Right atrium auricular region (tissue), 2 donors: Measurements from ENCODE around the gene PRSS3. TPM values are rescaled to one million over a fixed set of nuclear protein-coding genes. Genes with fewer than 3 reads are reported as not detected.
"Not testable (repeated sequence)": the region's sequence is repeated elsewhere in the genome, so short reads cannot be mapped to it uniquely, and the experiment has no call there.

Source experiments
- DNase-seq: peaks from one replicate; pipeline ENCODE4 v3.0.0-alpha.2; 2019; ENCODE audit warnings: low spot score
- H3K27ac ChIP-seq, 2 donors: fragments of 200-600 bp; sonication (generic); 1 replicate in 1 of 2; 2 replicates in 1 of 2; pipeline ENCODE4 v1.5.1; 2016 to 2019
- H3K27me3 ChIP-seq, 2 donors: fragments of 200-600 bp; sonication (generic); one replicate each; pipeline versions ENCODE4 v1.5.1 to v1.6.0; 2017 to 2019
- H3K36me3 ChIP-seq: fragments of 200-600 bp; sonication (generic); one replicate; pipeline ENCODE4 v1.5.1; 2016
- H3K4me1 ChIP-seq, 2 donors: fragments of 200-600 bp; sonication (generic); one replicate each; pipeline versions ENCODE4 v1.5.1 to v1.6.0; 2017 to 2019
- H3K4me3 ChIP-seq, 2 donors: fragments of 200-600 bp; sonication (generic); 1 replicate in 1 of 2; 2 replicates in 1 of 2; pipeline ENCODE4 v1.5.1; 2017 to 2019; ENCODE audit warnings: mild to moderate bottlenecking in 1 of 2, moderate library complexity in 1 of 2
- H3K9me3 ChIP-seq, 2 donors: fragments of 200-600 bp; sonication (generic); one replicate each; pipeline ENCODE4 v1.5.1; 2019
- CTCF ChIP-seq, 2 donors: fragments of 200-600 bp; sonication (generic); IDR thresholded peaks; one replicate each; pipeline ENCODE4 v1.5.1; 2019; ENCODE audit warnings: antibody characterized with exemption in 2 of 2
- total RNA-seq, 2 donors: library from RNA; depleted of rRNA; stranded (reverse); fragments of >200 nt; gene quantifications; one replicate each; pipeline ENCODE4 v1.1.0, GENCODE V29; 2016

PRSS3 gene
- total RNA-seq, 2 donors from 2014 or later = 3.5 TPM; not detected in 1

- Histone ChIP-seq H3K27me3 (no peaks in the 10 kb centered on the region), H3K27ac (no peak overlapping the region), H3K9me3 (no peaks in the 10 kb centered on the region), H3K4me3 (no peak overlapping the region), H3K36me3 (no peaks in the 10 kb centered on the region), H3K4me1 (peaks cover 0 to 10% of the 10 kb centered on the region in 2 donors)
- TF ChIP-seq CTCF (IDR thresholded peaks at IDR 0.05) = peak in 1 of 2 donors; percentile 22
- no peak for DNase-seq
Measured at GRCh38 chr9:33785914-33786313, 9.4 kb upstream of the PRSS3 start.

GRCh38 chr9:33786681-33787080 lies 8.7 kb upstream of the PRSS3 start:
- no peak for TF ChIP-seq CTCF (IDR thresholded peaks at IDR 0.05)
- Histone ChIP-seq H3K27ac (no peak overlapping the region), H3K4me3 (no peak overlapping the region), H3K9me3 (no peaks in the 10 kb centered on the region), H3K36me3 (no peaks in the 10 kb centered on the region), H3K27me3 (no peaks in the 10 kb centered on the region), H3K4me1 (peaks cover 0 to 10% of the 10 kb centered on the region in 2 donors)
- DNase-seq = no peak

GRCh38 chr9:33787839-33788238 lies 7.5 kb upstream of the PRSS3 start:
- TF ChIP-seq CTCF (IDR thresholded peaks at IDR 0.05) = peak in 1 of 2 donors; percentile 41
- H3K4me1 ChIP-seq = peaks cover 0 to 10% of the 10 kb centered on the region in 2 donors
- no peaks in the 10 kb centered on the region for H3K27me3 ChIP-seq
- peak overlapping the region in 1 of 2 donors; percentile 44 for H3K27ac ChIP-seq
- no peak overlapping the region for H3K4me3 ChIP-seq
- no peaks in the 10 kb centered on the region for H3K9me3 ChIP-seq
- no peaks in the 10 kb centered on the region for H3K36me3 ChIP-seq
- no peak for DNase-seq

- H3K27me3 ChIP-seq, H3K36me3 ChIP-seq, H3K4me1 ChIP-seq, H3K27ac ChIP-seq, H3K4me3 ChIP-seq, H3K9me3 ChIP-seq, DNase-seq: not testable (repeated sequence)
Measured at GRCh38 chr9:33789429-33789828, 5.9 kb upstream of the PRSS3 start.

- no peak for TF ChIP-seq CTCF (IDR thresholded peaks at IDR 0.05)
- H3K4me1 ChIP-seq = peaks cover 0 to 10% of the 10 kb centered on the region in 2 donors
- no peak for DNase-seq
- H3K36me3 ChIP-seq = no peaks in the 10 kb centered on the region
- no peaks in the 10 kb centered on the region for H3K9me3 ChIP-seq
- no peak overlapping the region for H3K27ac ChIP-seq
- no peak overlapping the region for H3K4me3 ChIP-seq
- H3K27me3 ChIP-seq = no peaks in the 10 kb centered on the region
Measured at GRCh38 chr9:33791117-33791516, 4.2 kb upstream of the PRSS3 start.

GRCh38 chr9:33793496-33793895 lies 1.9 kb upstream of the PRSS3 start:
- H3K36me3 ChIP-seq, H3K4me3 ChIP-seq, H3K27me3 ChIP-seq, DNase-seq, H3K9me3 ChIP-seq, H3K27ac ChIP-seq, H3K4me1 ChIP-seq: not testable (repeated sequence)

- Histone ChIP-seq H3K4me1 (no peaks in the 10 kb centered on the region), H3K36me3 (no peaks in the 10 kb centered on the region), H3K4me3 (no peak overlapping the region), H3K9me3 (no peaks in the 10 kb centered on the region), H3K27me3 (no peaks in the 10 kb centered on the region), H3K27ac (no peak overlapping the region)
- DNase-seq = no peak
- no peak for TF ChIP-seq CTCF (IDR thresholded peaks at IDR 0.05)
Measured at GRCh38 chr9:33794560-33794959, 801 bp upstream of the PRSS3 start.
